BJ (cell line): ENCODE data around the gene SLC9A1. TPM values are rescaled to one million over a fixed set of nuclear protein-coding genes. Genes with fewer than 3 reads are reported as not detected.
"Not testable (repeated sequence)": the region's sequence is repeated elsewhere in the genome, so short reads cannot be mapped to it uniquely, and the experiment has no call there.

Experiments
- CTCF ChIA-PET: fragments of 350-600 bp; formaldehyde crosslinking; extraction: SDS; loops from one replicate; lab custom pipeline; 2021; ENCODE audit warnings: antibody characterized with exemption, inconsistent platforms; lab: Yijun Ruan, JAX
- POLR2A ChIA-PET: fragments of 300-600 bp; sonication (Branson Sonifier 250); formaldehyde crosslinking; extraction: SDS; loops from one replicate; lab custom pipeline; 2021; ENCODE audit warnings: antibody characterized with exemption; lab: Charles Lee
- DNase-seq: peaks from one replicate; pipeline ENCODE4 v3.0.0-alpha.2; 2011; ENCODE audit warnings: low read depth
- H3K27me3 ChIP-seq: 2 replicates; pipeline ENCODE4 v1.6.0; 2011; ENCODE audit warnings: low read length; ENCODE audit not compliant: control insufficient read depth, insufficient read depth
- H3K36me3 ChIP-seq: 2 replicates; pipeline ENCODE4 v1.5.1; 2011; ENCODE audit warnings: low read length; ENCODE audit not compliant: control insufficient read depth, insufficient read depth
- H3K4me3 ChIP-seq: 2 replicates; pipeline ENCODE4 v1.5.1; 2011; ENCODE audit warnings: low read depth, mild to moderate bottlenecking, control low read depth, low read length
- polyA plus RNA-seq: library from polyadenylated mRNA; depleted of rRNA; stranded (reverse); fragments of >200 nt; gene quantifications from 2 replicates; pipeline ENCODE4 v1.2.3, GENCODE V29; 2011
- TF ChIP-seq, protein P1 (sequence below): IDR thresholded peaks from 2 replicates; pipeline ENCODE4 v1.5.1; 2011; ENCODE audit warnings: low read depth, mild to moderate bottlenecking, control low read depth, inconsistent platforms, low read length, moderate library complexity; ENCODE audit not compliant: insufficient read depth

The SLC9A1 gene
- polyA plus RNA-seq, 1 experiment: 18.9 TPM

DNA sequence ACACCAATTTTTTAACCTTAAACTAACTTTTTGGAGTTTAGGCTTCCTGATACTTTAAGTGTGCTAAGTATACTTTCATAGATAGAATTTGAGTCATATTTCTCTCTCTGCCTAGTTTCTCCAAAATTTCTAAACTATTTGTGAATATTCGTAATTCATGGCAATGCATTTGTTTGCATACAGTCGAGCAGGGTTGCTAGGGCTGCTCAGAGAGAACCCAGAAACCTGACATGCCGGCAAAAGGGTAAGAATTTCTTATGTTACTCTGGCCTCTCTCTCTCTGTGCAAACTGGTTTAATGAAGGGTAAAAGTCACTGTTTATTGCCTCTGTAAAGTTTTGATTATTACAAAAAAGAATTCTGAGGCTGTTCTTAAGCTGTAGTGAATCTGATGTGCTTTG, 25.1 kb upstream of the SLC9A1 start:
- ChIA-PET CTCF (no interaction called here), POLR2A (no interaction called here)
- TF ChIP-seq, protein P1, sequence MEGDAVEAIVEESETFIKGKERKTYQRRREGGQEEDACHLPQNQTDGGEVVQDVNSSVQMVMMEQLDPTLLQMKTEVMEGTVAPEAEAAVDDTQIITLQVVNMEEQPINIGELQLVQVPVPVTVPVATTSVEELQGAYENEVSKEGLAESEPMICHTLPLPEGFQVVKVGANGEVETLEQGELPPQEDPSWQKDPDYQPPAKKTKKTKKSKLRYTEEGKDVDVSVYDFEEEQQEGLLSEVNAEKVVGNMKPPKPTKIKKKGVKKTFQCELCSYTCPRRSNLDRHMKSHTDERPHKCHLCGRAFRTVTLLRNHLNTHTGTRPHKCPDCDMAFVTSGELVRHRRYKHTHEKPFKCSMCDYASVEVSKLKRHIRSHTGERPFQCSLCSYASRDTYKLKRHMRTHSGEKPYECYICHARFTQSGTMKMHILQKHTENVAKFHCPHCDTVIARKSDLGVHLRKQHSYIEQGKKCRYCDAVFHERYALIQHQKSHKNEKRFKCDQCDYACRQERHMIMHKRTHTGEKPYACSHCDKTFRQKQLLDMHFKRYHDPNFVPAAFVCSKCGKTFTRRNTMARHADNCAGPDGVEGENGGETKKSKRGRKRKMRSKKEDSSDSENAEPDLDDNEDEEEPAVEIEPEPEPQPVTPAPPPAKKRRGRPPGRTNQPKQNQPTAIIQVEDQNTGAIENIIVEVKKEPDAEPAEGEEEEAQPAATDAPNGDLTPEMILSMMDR: no peak
- Histone ChIP-seq H3K36me3 (no peaks in the 10 kb centered on the region), H3K27me3 (no peaks in the 10 kb centered on the region), H3K4me3 (no peak overlapping the region)
- DNase-seq: no peak

GRCh38 chr1:27179379-27179778, 24.5 kb upstream of the SLC9A1 start:
- TF ChIP-seq, protein P1: no peak
- ChIA-PET CTCF (no interaction called here), POLR2A (no interaction called here)
- Histone ChIP-seq H3K27me3 (no peaks in the 10 kb centered on the region), H3K36me3 (no peaks in the 10 kb centered on the region), H3K4me3 (no peak overlapping the region)
- DNase-seq: no peak

DNA sequence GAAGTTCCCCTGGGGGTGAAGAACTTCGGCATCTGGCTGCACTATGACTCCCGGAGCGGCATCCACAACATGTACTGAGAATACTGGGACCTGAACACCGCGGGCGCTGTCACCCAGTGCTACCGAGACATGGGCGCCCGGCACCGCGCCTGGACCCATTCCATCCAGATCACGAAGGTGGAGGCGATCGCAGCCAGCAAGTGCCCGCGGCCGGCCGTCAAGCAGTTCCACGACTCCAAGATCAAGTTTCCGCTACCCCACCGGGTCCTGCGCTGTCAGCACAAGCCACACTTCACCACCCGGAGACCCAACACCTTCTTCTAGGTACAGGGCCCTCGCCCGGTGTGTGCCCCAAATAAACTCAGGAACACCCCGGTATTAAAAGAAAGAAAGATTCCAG, 22.0 kb upstream of the SLC9A1 start:
- Histone ChIP-seq H3K4me3 (no peak overlapping the region), H3K27me3 (0 out of 2 replicates have a peak, but pooled peaks cover 2% of the 10 kb centered on the region), H3K36me3 (no peaks in the 10 kb centered on the region)
- TF ChIP-seq, protein P1: no peak
- CTCF ChIA-PET: interaction anchor here (2.1 kb wide), 1 partner anchor 20 kb away, joined by 5 read pairs; no protein-coding TSS in a partner anchor
- DNase-seq: no peak
- POLR2A ChIA-PET: no interaction called here

- DNase-seq: no peak
- POLR2A ChIA-PET: no interaction called here
- H3K36me3 ChIP-seq: no peaks in the 10 kb centered on the region
- H3K4me3 ChIP-seq: no peak overlapping the region
- CTCF ChIA-PET: no interaction called here
- TF ChIP-seq, protein P1: no peak
- 0 out of 2 replicates have a peak, but pooled peaks cover 2% of the 10 kb centered on the region for H3K27me3 ChIP-seq
Observed at GRCh38 chr1:27176323-27176722, 21.4 kb upstream of the SLC9A1 start.

DNA sequence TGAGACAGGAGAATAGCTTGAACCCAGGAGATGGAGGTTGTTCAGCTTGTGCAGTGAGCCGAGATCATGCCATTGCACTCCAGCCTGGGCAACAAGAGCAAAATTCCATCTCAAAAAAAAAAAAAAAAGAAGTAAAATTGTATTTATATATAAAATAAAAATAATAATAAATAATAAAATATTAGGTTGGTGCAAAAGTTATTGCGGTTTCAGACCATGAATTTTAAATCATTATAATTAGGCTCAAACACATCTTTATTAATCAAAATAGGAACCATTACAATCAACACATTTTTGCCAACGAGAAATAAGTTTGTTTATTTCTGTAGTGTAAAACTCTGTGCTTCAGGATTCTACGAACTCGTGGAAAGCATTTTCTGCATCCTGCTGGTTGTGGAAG, 18.1 kb upstream of the SLC9A1 start:
- POLR2A ChIA-PET, H3K27me3 ChIP-seq, H3K4me3 ChIP-seq, DNase-seq, H3K36me3 ChIP-seq: not testable (repeated sequence)
- CTCF ChIA-PET: interaction anchor here (0.7 kb wide), 1 partner anchor 124 kb away, joined by 3 read pairs; no protein-coding TSS in a partner anchor

DNA sequence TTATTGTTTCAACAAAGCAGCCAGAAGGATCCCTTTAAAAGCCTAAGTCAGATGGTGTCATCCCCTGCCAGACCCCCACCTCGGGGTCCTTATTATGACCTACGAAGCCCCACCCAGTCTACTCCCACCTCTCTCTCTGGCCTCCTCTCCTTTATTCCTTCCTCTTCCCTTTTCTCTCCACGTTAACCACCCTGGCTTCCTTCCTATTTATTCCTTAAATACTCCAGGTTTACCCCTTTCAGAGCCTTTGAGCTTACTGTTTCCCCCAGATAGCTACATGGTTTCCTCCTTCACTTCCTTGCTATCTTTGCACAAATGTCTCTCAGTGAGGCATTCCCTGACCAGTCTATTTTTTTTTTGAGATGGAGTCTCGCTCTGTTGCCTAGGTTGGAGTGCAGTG, 12.0 kb upstream of the SLC9A1 start:
- H3K27me3 ChIP-seq: no peaks in the 10 kb centered on the region
- POLR2A ChIA-PET: no interaction called here
- no peaks in the 10 kb centered on the region for H3K36me3 ChIP-seq
- H3K4me3 ChIP-seq: no peak overlapping the region
- CTCF ChIA-PET: no interaction called here
- DNase-seq: no peak
- TF ChIP-seq, protein P1: no peak
